ENCODE measurements around the gene KREMEN1. TPM values are rescaled to one million over a fixed set of nuclear protein-coding genes. Genes with fewer than 3 reads are reported as not detected.

Gene KREMEN1
- total and polyA plus RNA-seq, 2 donors (not counting 1 experiment from before 2014, with no cell fraction given) = 0.01 TPM; not detected in 1

DNA sequence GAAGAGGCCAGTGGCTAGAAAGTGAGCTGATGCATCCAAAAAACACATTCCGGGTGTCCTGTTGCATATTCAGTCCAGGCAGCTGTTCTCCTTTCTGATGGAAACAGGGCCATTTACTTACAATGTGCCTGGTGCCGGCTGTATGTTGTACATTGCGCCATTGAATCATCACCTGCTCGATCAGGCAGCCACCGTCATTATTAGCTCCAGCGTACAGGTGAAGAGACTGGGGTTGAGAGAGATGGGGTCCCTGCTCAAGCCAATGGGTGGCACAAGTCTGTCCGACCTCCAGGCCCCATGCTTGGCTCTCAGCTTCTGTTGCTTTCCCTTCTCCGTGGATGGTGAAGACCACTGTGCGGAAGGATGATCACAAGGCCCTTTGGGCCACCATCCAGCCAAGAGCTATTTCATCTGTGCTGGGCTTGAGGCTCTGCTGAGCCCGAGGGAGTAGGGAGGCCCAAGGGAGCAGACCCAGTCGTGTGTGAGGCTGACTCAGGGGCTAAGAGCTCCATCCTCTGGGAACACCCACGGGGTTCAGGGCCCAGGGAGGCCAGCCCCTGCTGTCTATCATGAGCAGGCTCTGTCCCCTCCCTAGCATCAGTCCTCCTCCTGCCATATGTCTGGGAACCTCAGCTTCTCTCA is 112.1 kb downstream of the KREMEN1 start:
- H3K79me2 ChIP-seq (ENCODE audit: control insufficient read depth, insufficient read depth, low read length) = no peaks in the 10 kb centered on the region
- H2AFZ ChIP-seq (ENCODE audit: insufficient read depth, low read depth, low read length, poor library complexity, severe bottlenecking) = no peak overlapping the region
- Mint-ChIP-seq H3K4me3 (no peak overlapping the region), H3K27ac (no peak overlapping the region), H3K27me3 (peaks cover 61% of the 10 kb centered on the region), H3K4me1 (no peaks in the 10 kb centered on the region), H3K9me3 (ENCODE audit: insufficient read depth) (no peaks in the 10 kb centered on the region)
- H3K9me3 ChIP-seq (ENCODE audit: control extremely low read depth in 1 of 3, control insufficient read depth in 2 of 3, insufficient read depth in 1 of 3, low read length in 2 of 3) = peaks cover 1 to 10% (median 3%) of the 10 kb centered on the region in 3 donors
- H3K4me1 ChIP-seq (ENCODE audit: control insufficient read depth in 2 of 2, insufficient read depth in 2 of 2, low read length in 2 of 2) = no peaks in the 10 kb centered on the region
- no peak overlapping the region for H3K4me3 ChIP-seq (ENCODE audit: control extremely low read depth in 1 of 5, extremely low read depth in 1 of 5, insufficient read depth in 1 of 5, low read depth in 2 of 5, low read length in 4 of 5)
- ChIA-PET POLR2A (no interaction called here), CTCF (interaction anchor here (0.6 kb wide), 1 partner anchor 13 kb away, joined by 3 read pairs; no protein-coding TSS in a partner anchor)
- H3K27me3 ChIP-seq (replicated peaks in 1 of 4; ENCODE audit: control extremely low read depth in 1 of 4, control insufficient read depth in 3 of 4, insufficient read depth in 4 of 4, low read length in 3 of 4) = peaks cover 0 to 25% (median 9%) of the 10 kb centered on the region in 4 experiments
- 66% methylated on average over 12 of the region's 12 CpGs for WGBS (ENCODE audit: insufficient coverage)
- H4K20me1 ChIP-seq (ENCODE audit: control insufficient read depth, insufficient read depth, low read length, poor library complexity, severe bottlenecking) = no peaks in the 10 kb centered on the region
- no peak overlapping the region for H3K9ac ChIP-seq (ENCODE audit: low read length)
- intact Hi-C loops (cut with micrococcal nuclease) = no loop called here
- TF ChIP-seq EZH2 (IDR thresholded peaks at IDR 0.05; ENCODE audit: borderline replicate concordance, insufficient read depth, low read depth, low read length, poor library complexity, severe bottlenecking) = no peak
- TF ChIP-seq, protein P1, sequence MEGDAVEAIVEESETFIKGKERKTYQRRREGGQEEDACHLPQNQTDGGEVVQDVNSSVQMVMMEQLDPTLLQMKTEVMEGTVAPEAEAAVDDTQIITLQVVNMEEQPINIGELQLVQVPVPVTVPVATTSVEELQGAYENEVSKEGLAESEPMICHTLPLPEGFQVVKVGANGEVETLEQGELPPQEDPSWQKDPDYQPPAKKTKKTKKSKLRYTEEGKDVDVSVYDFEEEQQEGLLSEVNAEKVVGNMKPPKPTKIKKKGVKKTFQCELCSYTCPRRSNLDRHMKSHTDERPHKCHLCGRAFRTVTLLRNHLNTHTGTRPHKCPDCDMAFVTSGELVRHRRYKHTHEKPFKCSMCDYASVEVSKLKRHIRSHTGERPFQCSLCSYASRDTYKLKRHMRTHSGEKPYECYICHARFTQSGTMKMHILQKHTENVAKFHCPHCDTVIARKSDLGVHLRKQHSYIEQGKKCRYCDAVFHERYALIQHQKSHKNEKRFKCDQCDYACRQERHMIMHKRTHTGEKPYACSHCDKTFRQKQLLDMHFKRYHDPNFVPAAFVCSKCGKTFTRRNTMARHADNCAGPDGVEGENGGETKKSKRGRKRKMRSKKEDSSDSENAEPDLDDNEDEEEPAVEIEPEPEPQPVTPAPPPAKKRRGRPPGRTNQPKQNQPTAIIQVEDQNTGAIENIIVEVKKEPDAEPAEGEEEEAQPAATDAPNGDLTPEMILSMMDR (IDR thresholded peaks at IDR 0.05) = no peak
- ATAC-seq (ENCODE audit: low read depth) (no peak), DNase-seq (no peak)
- no peak overlapping the region for H3K27ac ChIP-seq (ENCODE audit: low read length in 2 of 2)
- no peaks in the 10 kb centered on the region for H3K36me3 ChIP-seq (replicated peaks in 1 of 2; ENCODE audit: control extremely low read depth in 1 of 2, control insufficient read depth in 1 of 2, extremely low read depth in 1 of 2, insufficient read depth in 2 of 2, low read length in 1 of 2)
- H3K4me2 ChIP-seq (replicated peaks; ENCODE audit: low read depth, low read length, poor library complexity, severe bottlenecking) = no peak overlapping the region

DNA sequence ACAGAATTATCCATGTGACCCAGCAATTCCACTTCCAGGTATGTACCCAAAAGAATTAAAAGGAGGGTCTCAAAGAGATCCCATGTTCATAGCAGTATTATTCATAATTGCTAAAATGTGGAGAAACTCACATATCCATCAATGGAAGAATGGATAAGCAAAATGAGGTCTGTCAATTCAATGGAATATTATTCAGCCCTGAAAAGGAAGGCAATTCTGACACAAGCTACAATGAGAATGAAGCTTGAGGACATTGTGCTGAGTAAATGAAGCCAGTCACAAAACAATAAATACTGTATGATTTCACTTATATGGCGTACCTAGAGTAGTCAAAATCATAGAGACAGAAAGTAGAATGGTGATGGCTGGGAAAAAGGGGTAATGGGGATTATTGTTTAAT is 113.5 kb downstream of the KREMEN1 start:
- Histone ChIP-seq H4K20me1 (ENCODE audit: control insufficient read depth, insufficient read depth, low read length, poor library complexity, severe bottlenecking) (no peaks in the 10 kb centered on the region), H3K4me1 (ENCODE audit: control insufficient read depth in 2 of 2, insufficient read depth in 2 of 2, low read length in 2 of 2) (no peaks in the 10 kb centered on the region), H3K9ac (ENCODE audit: low read length) (no peak overlapping the region), H3K9me3 (ENCODE audit: control extremely low read depth in 1 of 3, control insufficient read depth in 2 of 3, insufficient read depth in 1 of 3, low read length in 2 of 3) (peaks cover 0 to 10% (median 3%) of the 10 kb centered on the region in 3 donors), H3K4me2 (replicated peaks; ENCODE audit: low read depth, low read length, poor library complexity, severe bottlenecking) (no peak overlapping the region), H3K36me3 (replicated peaks in 1 of 2; ENCODE audit: control extremely low read depth in 1 of 2, control insufficient read depth in 1 of 2, extremely low read depth in 1 of 2, insufficient read depth in 2 of 2, low read length in 1 of 2) (no peaks in the 10 kb centered on the region), H2AFZ (ENCODE audit: insufficient read depth, low read depth, low read length, poor library complexity, severe bottlenecking) (no peak overlapping the region), H3K4me3 (ENCODE audit: control extremely low read depth in 1 of 5, extremely low read depth in 1 of 5, insufficient read depth in 1 of 5, low read depth in 2 of 5, low read length in 4 of 5) (no peak overlapping the region), H3K27me3 (replicated peaks in 1 of 4; ENCODE audit: control extremely low read depth in 1 of 4, control insufficient read depth in 3 of 4, insufficient read depth in 4 of 4, low read length in 3 of 4) (peaks cover 0 to 28% (median 9%) of the 10 kb centered on the region in 4 experiments), H3K27ac (ENCODE audit: low read length in 2 of 2) (no peak overlapping the region), H3K79me2 (ENCODE audit: control insufficient read depth, insufficient read depth, low read length) (no peaks in the 10 kb centered on the region)
- Mint-ChIP-seq H3K27me3 (peaks cover 56% of the 10 kb centered on the region), H3K27ac (no peak overlapping the region), H3K4me1 (no peaks in the 10 kb centered on the region), H3K4me3 (no peak overlapping the region), H3K9me3 (ENCODE audit: insufficient read depth) (no peaks in the 10 kb centered on the region)
- ChIA-PET POLR2A (no interaction called here), CTCF (no interaction called here)
- DNase-seq = no peak
- WGBS (ENCODE audit: insufficient coverage) = no CpG with 5 or more reads among the region's 1 CpG
- ATAC-seq (ENCODE audit: low read depth) = no peak
- intact Hi-C loops (cut with micrococcal nuclease) = no loop called here
- TF ChIP-seq, protein P1 (IDR thresholded peaks at IDR 0.05) = no peak
- no peak for TF ChIP-seq EZH2 (IDR thresholded peaks at IDR 0.05; ENCODE audit: borderline replicate concordance, insufficient read depth, low read depth, low read length, poor library complexity, severe bottlenecking)
